Mesothelial cell of epicardium (in vitro differentiated cells): Measurements from ENCODE around the gene LCE2A. TPM values are rescaled to one million over a fixed set of nuclear protein-coding genes. Genes with fewer than 3 reads are reported as not detected.
"Not testable (repeated sequence)": the region's sequence is repeated elsewhere in the genome, so short reads cannot be mapped to it uniquely, and the experiment has no call there.

Experiments
- DNase-seq, 2 experiments: peaks; one replicate each; pipeline ENCODE4 v3.0.0; 2021; ENCODE audit warnings: low spot score in 2 of 2; ENCODE audit not compliant: unreplicated experiment in 2 of 2
- H3K27ac Mint-ChIP-seq: 2 replicates; pipeline ENCODE4 v1.8.0; 2021; ENCODE audit warnings: mixed read lengths
- H3K27me3 Mint-ChIP-seq: 2 replicates; pipeline ENCODE4 v1.8.0; 2021; ENCODE audit warnings: low read depth, mixed read lengths
- H3K36me3 Mint-ChIP-seq: 2 replicates; pipeline ENCODE4 v1.8.0; 2021; ENCODE audit warnings: mixed read lengths
- H3K4me1 Mint-ChIP-seq: 2 replicates; pipeline ENCODE4 v1.8.0; 2021; ENCODE audit warnings: mixed read lengths
- H3K4me3 Mint-ChIP-seq: 2 replicates; pipeline ENCODE4 v1.8.0; 2021; ENCODE audit warnings: mild to moderate bottlenecking, moderate library complexity, mixed read lengths
- H3K9me3 Mint-ChIP-seq: 2 replicates; pipeline ENCODE4 v1.8.0; 2021; ENCODE audit warnings: mixed read lengths
- total RNA-seq: library from RNA; stranded (reverse); gene quantifications from 3 replicates; pipeline ENCODE4 v1.2.1, GENCODE V29; 2021
- TF ChIP-seq, protein P1 (sequence below): fragments of 200-600 bp; sonication (generic); IDR thresholded peaks from one replicate; pipeline ENCODE4 v1.5.0; 2021; ENCODE audit warnings: antibody characterized with exemption; ENCODE audit not compliant: unreplicated experiment

The LCE2A gene
- total RNA-seq, 1 donor from 2014 or later: not detected

- no peaks in the 10 kb centered on the region for H3K27me3 Mint-ChIP-seq
- H3K4me1 Mint-ChIP-seq: no peaks in the 10 kb centered on the region
- H3K4me3 Mint-ChIP-seq: no peak overlapping the region
- peaks cover 80% of the 10 kb centered on the region for H3K9me3 Mint-ChIP-seq
- DNase-seq: no peak
- H3K27ac Mint-ChIP-seq: no peak overlapping the region
- TF ChIP-seq, protein P1, sequence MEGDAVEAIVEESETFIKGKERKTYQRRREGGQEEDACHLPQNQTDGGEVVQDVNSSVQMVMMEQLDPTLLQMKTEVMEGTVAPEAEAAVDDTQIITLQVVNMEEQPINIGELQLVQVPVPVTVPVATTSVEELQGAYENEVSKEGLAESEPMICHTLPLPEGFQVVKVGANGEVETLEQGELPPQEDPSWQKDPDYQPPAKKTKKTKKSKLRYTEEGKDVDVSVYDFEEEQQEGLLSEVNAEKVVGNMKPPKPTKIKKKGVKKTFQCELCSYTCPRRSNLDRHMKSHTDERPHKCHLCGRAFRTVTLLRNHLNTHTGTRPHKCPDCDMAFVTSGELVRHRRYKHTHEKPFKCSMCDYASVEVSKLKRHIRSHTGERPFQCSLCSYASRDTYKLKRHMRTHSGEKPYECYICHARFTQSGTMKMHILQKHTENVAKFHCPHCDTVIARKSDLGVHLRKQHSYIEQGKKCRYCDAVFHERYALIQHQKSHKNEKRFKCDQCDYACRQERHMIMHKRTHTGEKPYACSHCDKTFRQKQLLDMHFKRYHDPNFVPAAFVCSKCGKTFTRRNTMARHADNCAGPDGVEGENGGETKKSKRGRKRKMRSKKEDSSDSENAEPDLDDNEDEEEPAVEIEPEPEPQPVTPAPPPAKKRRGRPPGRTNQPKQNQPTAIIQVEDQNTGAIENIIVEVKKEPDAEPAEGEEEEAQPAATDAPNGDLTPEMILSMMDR: no peak
- H3K36me3 Mint-ChIP-seq: no peaks in the 10 kb centered on the region
Measured at GRCh38 chr1:152683846-152684245, 14.3 kb upstream of the LCE2A start.

GRCh38 chr1:152685823-152686222, 12.3 kb upstream of the LCE2A start, which contains the start of gene LCE2B:
TSS of gene LCE2B (plus strand) at chr1:152686123. CDS start at chr1:152686844, 721 bp downstream.
- not testable (repeated sequence) for H3K4me3 Mint-ChIP-seq, H3K4me1 Mint-ChIP-seq, H3K27me3 Mint-ChIP-seq, H3K27ac Mint-ChIP-seq, H3K36me3 Mint-ChIP-seq, DNase-seq
- H3K9me3 Mint-ChIP-seq: peaks cover 81% of the 10 kb centered on the region

DNA sequence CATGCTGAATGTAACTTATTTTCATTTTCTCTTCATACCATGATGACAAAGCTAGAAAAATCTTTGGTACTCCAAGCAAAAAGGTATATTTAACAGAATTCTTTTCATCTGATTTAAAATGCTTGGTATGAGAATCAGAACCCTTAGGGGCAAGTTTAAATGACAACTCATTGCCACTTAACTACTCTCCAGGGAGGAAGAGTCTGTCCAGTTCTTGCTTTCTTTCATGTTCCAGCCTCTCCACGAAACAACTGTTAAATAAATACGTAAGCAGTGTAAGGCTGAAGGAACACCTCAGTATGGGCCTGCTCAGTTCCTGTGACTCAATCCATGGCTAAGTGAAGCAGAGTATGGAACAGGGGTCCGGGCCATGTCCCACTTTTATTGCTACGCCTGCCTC, 1.6 kb downstream of the LCE2A start:
- Mint-ChIP-seq H3K9me3 (peaks cover 76% of the 10 kb centered on the region), H3K27me3 (no peaks in the 10 kb centered on the region), H3K36me3 (no peaks in the 10 kb centered on the region), H3K4me3 (no peak overlapping the region), H3K4me1 (no peaks in the 10 kb centered on the region), H3K27ac (no peak overlapping the region)
- no peak for DNase-seq
- TF ChIP-seq, protein P1: no peak

- DNase-seq: no peak
- Mint-ChIP-seq H3K27me3 (no peaks in the 10 kb centered on the region), H3K9me3 (peaks cover 73% of the 10 kb centered on the region), H3K4me3 (no peak within 1 kb of the TSS), H3K4me1 (no peaks in the 10 kb centered on the region), H3K27ac (no peak within 1 kb of the TSS), H3K36me3 (no peaks in the 10 kb centered on the region)
- TF ChIP-seq, protein P1: no peak
Measured at GRCh38 chr1:152707860-152708259, 9.7 kb downstream of the LCE2A start, which contains the start of gene LCE4A. TSS of gene LCE4A (plus strand) at chr1:152708160. CDS start at chr1:152709076, 916 bp downstream.

GRCh38 chr1:152718238-152718637, 20.1 kb downstream of the LCE2A start:
- no peaks in the 10 kb centered on the region for H3K36me3 Mint-ChIP-seq
- peaks cover 79% of the 10 kb centered on the region for H3K9me3 Mint-ChIP-seq
- no peaks in the 10 kb centered on the region for H3K4me1 Mint-ChIP-seq
- no peak overlapping the region for H3K27ac Mint-ChIP-seq
- H3K27me3 Mint-ChIP-seq: no peaks in the 10 kb centered on the region
- no peak for DNase-seq
- no peak overlapping the region for H3K4me3 Mint-ChIP-seq
- TF ChIP-seq, protein P1: no peak

GRCh38 chr1:152725261-152725660, 27.1 kb downstream of the LCE2A start:
- DNase-seq: no peak
- no peaks in the 10 kb centered on the region for H3K27me3 Mint-ChIP-seq
- no peak overlapping the region for H3K4me3 Mint-ChIP-seq
- no peak overlapping the region for H3K27ac Mint-ChIP-seq
- no peaks in the 10 kb centered on the region for H3K4me1 Mint-ChIP-seq
- H3K9me3 Mint-ChIP-seq: peaks cover 70% of the 10 kb centered on the region
- TF ChIP-seq, protein P1: no peak
- H3K36me3 Mint-ChIP-seq: no peaks in the 10 kb centered on the region
